Stimulated activated CD8-positive, alpha-beta memory T cell treated with anti-CD3 and anti-CD28 coated beads, Interleukin-12 subunit alpha, Interleukin-12 subunit beta, amount 100 ng/mL, for 1 hour (primary cell): ENCODE measurements around the gene CYP26C1.

ENCODE experiments used
- DNase-seq: peaks from one replicate; pipeline ENCODE4 v3.0.0-alpha.2; 2020; ENCODE audit warnings: low read depth

Gene CYP26C1

GRCh38 chr10:93059975-93060886 lies at the start of gene CYP26C1:
Gene CYP26C1 (plus strand): TSS chr10:93060798. CDS start chr10:93061264, 466 bp downstream.
- DNase-seq = no peak

DNA sequence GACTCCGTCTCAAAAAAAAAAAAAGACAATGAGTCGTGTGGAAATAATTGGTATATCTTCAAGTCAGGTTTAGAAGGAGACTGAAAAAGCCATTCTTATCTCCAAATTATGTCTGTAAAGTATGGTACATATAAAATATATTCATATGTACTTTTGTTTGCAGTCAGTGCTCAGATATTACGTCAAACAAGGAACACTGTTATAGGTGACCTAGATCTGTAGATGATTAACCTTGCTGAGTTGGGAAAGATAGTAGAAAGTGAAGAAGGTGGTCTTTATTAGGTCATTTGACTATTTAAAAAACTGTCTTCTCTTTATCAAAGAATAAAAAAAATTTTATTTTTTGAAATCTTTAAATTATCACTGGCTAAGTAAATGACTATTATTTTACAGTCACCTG lies 44.9 kb upstream of the CYP26C1 start:
- no peak for DNase-seq

DNA sequence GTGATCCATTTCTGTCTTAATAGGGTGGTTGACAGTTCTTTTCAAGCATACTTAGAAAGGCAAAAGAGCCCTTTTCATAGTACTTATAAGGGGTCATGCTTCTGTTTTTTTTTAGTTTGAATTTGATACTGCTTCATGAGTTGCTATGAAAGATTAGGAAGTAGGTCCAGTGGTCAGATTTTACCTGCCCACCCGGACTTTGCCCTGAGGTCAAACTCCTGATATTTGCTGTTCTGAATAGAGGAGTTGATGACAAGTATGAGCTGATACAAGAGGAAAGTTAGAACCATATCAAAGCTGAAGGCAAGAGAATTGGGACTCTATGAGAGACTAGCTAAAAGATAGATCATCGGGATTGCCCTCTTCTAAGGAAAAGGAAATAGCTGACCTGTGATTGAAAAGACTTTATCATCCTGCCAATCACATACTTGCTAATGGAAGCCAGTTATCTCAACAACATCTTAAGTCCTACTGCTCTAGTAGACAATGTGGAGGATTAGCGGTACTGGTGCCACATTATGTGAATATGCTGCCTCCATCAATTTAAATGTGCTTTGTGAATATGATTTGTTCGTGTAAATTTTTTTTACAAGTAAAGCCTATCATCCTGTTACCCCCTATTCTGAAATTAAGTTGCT lies 37.5 kb upstream of the CYP26C1 start:
- DNase-seq = no peak

DNA sequence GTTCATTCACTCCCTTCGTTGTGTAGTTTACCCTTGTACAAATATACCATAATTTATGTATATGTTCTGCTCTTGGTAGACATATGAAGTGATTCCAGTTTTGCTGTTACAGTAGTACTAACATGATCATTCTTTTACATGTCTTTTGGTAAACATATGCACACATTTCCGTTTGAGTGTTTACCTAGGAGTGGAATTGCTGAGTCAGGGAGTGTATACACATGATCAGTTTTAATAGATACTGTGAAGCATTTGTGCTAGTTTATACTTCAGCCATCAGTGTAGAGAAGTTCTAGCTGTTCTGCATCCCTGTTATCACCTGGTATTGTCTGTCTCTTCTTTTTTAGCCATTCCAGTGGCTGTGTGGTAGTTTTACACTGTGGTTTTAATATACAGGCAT lies 34.5 kb upstream of the CYP26C1 start:
- DNase-seq = no peak

- DNase-seq = no peak
Measured at GRCh38 chr10:93027508-93027907, 33.1 kb upstream of the CYP26C1 start.

- DNase-seq = no peak
Measured at GRCh38 chr10:93028883-93029282, 31.7 kb upstream of the CYP26C1 start.

DNA sequence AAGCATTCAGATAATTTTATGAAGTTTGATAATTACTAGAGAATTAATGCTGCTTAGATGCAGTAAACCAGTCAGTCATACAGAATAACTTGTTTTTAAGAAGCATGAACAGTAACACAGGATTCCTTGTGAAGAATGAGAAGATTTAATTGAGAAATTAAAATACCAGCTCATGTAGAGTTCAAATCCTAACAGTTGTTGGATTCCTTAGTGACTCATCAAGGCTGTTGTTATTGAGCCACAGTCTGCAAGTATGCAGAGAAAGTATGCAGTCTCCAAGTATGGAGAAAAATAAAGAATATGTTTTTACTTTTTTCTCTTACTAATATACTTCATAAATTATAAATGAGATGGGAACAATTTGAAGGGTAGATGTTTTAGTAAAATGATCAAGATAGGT lies 30.2 kb upstream of the CYP26C1 start:
- no peak for DNase-seq

GRCh38 chr10:93032105-93032808 lies 28.3 kb upstream of the CYP26C1 start:
- DNase-seq = no peak

DNA sequence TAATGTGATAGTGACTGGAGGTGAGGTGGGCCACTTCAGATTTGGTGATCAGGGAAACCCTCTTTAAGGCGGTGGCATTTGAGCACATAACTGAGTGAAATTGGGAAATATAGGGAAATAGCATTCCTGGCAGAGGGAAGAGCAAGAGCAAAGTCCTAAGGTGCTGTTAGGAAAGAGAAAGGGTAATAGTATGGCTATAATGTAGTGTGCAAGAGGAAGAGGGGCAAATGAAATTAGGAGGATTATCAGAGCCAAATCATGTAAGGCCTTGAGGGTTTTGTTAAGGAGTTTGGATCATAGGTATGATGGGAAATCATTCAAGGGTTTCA lies 27.8 kb upstream of the CYP26C1 start:
- no peak for DNase-seq

- DNase-seq = no peak
Measured at GRCh38 chr10:93034426-93034825, 26.2 kb upstream of the CYP26C1 start.

DNA sequence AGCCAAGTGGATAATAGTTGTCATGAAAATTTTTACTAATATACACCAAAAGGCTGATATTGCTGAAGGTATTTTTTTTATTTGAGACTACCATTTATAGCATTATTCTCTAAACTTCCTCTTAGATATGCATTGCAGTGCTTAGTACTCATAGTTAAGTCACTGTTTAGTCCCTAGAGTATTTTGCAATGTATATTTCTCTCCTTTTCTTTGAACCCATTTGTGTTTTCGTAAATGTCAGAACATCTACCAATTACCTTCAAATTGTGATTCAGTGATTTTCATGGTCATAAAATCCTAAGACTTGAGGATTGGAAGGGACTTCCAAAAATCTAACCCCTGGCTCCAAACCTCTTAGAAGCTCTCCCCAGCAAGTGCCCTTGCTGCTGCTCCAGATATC lies 21.5 kb upstream of the CYP26C1 start:
- no peak for DNase-seq

DNA sequence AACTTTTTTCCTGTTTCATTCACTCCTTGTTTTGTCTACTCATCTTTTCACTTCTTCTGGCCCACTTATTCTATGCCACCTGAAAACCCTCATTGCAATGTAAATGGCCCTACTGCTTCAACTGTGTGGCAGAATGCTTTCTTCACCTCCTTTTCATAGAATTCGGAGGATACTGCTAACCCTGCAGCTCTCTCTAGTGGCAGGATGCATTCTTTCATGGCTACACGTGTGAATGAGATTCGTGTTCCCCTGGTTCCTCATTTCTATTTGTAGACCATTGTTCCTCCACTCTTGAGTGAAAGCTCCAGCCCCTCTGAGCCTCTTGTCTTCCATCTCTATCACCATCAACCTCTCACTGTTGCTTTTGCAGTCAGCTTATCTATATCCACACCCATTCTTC lies 20.9 kb upstream of the CYP26C1 start:
- no peak for DNase-seq

DNA sequence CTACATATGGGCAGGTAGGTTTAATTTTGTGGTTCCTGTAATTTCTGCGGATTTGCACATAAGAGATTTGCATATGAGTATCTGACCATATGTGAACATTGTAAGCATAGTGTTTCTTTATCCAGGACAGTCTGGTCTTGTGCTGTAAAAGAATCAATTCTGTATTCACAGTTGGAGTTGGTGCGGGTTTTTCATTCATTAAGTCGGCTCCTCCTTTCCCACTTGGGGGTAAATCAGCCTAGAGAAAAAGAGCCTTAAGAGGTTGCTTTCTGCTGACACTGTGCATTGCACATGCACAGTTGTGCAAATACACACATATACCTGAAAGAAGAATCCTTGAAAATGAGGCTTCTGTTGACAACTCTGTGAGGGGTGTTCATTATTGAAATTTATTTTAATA lies 6.1 kb upstream of the CYP26C1 start:
- DNase-seq = no peak

DNA sequence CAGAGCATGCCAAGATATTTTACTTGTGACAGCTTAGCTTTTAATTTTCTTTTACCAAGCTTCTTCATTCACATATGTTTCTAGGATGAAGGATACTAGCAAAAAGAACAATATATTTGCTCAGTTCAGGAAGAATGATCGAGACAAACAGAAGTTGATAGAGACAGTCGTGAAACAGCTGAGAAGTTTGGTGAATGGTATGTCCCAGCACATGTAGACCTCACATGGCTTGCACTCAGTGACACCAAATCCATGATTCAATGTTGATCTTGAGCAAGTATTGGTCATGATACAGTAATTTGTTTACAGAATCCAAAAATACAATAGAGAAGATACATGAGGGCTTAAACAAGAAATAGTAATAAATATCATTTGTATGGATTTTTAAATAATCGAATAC lies 2.5 kb upstream of the CYP26C1 start:
- no peak for DNase-seq

DNA sequence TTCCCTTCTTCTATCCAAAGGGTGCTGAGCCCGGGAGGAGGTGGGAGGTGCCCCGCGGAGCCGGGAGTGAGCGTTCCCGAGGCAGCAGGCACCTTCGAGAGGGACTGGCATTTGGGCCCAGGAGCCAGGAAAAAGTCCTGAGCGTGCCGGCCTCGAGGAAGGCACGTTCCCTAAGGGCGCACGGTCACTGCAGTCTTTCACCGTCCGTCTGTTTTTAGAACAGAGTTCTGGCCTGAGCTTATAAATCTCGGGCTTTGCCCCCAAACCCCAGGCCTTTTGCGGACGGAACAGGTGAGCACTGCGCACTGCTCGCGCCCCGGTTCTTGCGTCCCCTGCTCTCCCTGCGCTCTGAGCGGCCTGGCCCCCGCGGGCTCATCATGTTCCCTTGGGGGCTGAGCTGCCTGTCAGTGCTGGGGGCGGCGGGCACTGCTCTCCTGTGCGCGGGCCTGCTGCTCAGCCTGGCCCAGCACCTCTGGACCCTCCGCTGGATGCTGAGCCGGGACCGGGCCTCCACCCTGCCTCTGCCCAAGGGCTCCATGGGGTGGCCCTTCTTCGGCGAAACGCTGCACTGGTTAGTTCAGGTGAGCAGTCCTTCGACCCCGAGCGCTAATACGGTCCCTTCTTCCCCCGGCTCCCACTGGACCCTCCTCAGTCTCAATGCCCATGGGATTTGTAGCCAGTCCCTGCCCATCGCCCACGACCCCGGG lies 442 bp downstream of the CYP26C1 start:
- DNase-seq = no peak

DNA sequence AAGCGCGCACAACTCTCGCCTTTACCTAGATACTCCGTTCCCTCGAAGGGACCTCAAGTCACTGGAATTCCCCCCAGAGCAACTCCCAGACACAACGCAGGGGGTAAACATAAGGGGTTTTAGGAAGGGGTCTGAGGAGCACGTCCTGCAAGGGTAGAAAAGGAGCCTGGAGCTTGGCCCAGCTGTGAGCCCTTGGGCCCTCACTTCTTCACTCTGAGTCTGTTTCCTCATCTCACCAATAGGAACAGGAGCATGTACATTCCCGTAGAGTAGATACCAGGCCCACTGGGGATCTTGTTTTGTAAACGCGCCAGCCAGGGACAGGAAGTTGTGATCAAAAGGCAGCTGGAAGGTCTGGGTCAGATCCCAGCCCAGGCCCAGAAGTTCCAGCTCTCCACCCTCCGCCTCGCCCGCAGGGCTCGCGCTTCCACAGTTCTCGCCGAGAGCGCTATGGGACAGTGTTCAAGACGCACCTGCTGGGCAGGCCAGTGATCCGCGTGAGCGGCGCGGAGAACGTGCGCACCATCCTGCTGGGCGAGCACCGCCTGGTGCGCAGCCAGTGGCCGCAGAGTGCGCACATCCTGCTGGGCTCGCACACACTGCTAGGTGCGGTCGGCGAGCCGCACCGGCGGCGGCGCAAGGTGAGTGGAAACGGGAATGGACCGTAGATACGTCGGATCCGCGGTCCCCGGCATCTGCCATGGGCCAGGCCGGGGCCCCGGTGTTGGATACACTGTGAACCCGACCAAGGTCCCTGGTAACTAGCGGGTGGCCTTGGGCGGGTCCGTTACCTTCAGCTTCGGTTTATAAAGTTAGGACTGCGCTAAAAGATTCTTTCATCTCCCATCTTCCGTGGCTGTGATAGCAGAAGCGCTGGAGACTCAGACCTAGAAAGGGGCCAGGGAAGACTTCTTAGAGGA lies 1.3 kb downstream of the CYP26C1 start:
- no peak for DNase-seq

DNA sequence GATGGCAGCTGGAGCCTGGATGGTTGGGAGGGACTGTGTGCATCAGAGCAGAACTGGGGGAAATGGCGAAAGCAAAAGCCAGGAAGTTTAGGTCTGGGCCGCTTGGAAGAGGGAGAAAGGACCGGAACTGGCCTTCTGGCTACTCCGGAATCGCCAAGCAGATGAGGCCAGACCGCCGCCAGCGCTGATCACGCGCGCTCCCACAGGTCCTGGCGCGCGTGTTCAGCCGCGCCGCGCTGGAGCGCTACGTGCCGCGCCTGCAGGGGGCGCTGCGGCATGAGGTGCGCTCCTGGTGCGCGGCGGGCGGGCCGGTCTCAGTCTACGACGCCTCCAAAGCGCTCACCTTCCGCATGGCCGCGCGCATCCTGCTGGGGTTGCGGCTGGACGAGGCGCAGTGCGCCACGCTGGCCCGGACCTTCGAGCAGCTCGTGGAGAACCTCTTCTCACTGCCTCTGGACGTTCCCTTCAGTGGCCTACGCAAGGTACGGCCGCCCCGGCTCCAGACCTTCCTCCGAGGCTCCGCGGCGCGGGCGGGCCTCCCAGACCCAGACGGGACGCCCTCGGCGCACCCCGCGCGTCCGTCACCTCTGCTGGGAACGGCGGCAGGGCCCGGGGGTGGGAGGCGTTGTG lies 2.0 kb downstream of the CYP26C1 start:
- no peak for DNase-seq

DNA sequence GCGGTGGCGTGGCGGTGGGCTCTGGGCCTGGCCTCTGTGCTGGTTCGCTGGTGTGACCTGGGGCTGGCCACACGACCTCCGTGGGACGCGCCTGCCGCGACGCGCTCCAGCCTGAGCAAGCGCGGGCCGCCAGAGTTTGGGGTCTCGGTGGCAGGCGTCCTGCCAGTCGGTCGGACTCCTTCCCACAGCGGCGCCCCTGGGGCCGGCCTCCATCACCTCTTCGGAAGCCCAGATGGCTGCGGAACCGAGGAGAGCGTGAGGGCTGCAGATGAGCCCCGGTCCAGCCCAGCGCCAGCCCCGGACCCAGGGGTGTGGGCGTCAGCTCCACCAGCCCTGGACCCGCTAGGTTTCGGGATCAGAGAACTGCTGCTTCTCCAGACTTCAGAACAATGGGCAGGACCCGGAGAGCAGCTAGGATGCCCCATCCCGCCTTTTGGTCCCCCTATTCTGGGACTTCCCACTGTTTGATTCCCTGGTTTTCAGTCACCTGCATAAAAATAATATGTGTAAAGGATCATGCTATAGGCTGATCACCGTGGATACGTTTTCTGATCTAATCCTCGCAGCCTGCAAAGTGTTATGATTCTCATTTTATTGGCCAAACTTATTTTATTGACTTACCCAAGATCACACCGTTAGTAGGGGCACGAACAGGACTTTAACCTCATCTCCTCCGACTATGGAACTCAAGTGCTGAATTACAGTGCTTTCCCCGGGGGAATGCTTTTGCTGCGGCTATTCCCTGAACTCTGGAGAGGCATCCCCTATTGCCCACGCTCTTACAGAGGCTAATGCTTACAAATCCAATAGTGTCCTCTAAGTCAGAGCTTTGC lies 2.8 kb downstream of the CYP26C1 start:
- DNase-seq = no peak

GRCh38 chr10:93063977-93064660 lies 3.5 kb downstream of the CYP26C1 start:
- no peak for DNase-seq
